GM21723 (cell line): Measurements from ENCODE around the gene DNMBP.
A peak's percentile ranks its signal among the peaks of the same experiment; 100 is the strongest.
"Not testable (repeated sequence)": the region's sequence is repeated elsewhere in the genome, so short reads cannot be mapped to it uniquely, and the experiment has no call there.

ENCODE experiments used
- ATAC-seq: cut with Tn5 transposase; IDR thresholded peaks from one replicate; pipeline ENCODE4 v1.9.1; 2021; ENCODE audit warnings: mild to moderate bottlenecking, moderate library complexity; ENCODE audit not compliant: unreplicated experiment

The DNMBP gene

GRCh38 chr10:100020142-100020885 is 10.6 kb upstream of the DNMBP start:
- ATAC-seq, result peak; percentile 87

GRCh38 chr10:100019787-100020141 is 10.0 kb upstream of the DNMBP start:
- no peak for ATAC-seq

- ATAC-seq, result peak; percentile 78
Measured at GRCh38 chr10:100014071-100014762, 4.5 kb upstream of the DNMBP start.

- ATAC-seq, result no peak
Measured at GRCh38 chr10:100013621-100014020, 3.9 kb upstream of the DNMBP start.

GRCh38 chr10:100011906-100012305 is 2.2 kb upstream of the DNMBP start:
- ATAC-seq, result not testable (repeated sequence)

- peak; percentile 57 for ATAC-seq
Measured at GRCh38 chr10:100009283-100009792, 409 bp downstream of the DNMBP start.

- peak; percentile 6 for ATAC-seq
Measured at GRCh38 chr10:100008708-100009282, 952 bp downstream of the DNMBP start.

- ATAC-seq, result no peak
Measured at GRCh38 chr10:100008142-100008522, 1.6 kb downstream of the DNMBP start.

- ATAC-seq, result no peak
Measured at GRCh38 chr10:100007231-100008141, 2.3 kb downstream of the DNMBP start.

- no peak for ATAC-seq
Measured at GRCh38 chr10:100006243-100006886, 3.4 kb downstream of the DNMBP start.

- no peak for ATAC-seq
Measured at GRCh38 chr10:100004805-100005510, 4.8 kb downstream of the DNMBP start.

- no peak for ATAC-seq
Measured at GRCh38 chr10:100000109-100000644, 9.6 kb downstream of the DNMBP start.

- no peak for ATAC-seq
Measured at GRCh38 chr10:99999319-100000108, 10.2 kb downstream of the DNMBP start.

GRCh38 chr10:99998889-99999288 is 10.9 kb downstream of the DNMBP start:
- no peak for ATAC-seq

GRCh38 chr10:99996671-99997648 is 12.8 kb downstream of the DNMBP start:
- no peak for ATAC-seq

- ATAC-seq, result no peak
Measured at GRCh38 chr10:99995713-99996112, 14.0 kb downstream of the DNMBP start.

- ATAC-seq, result no peak
Measured at GRCh38 chr10:99995269-99995668, 14.5 kb downstream of the DNMBP start.

GRCh38 chr10:99994801-99995200 is 14.9 kb downstream of the DNMBP start:
- no peak for ATAC-seq
